OCI-LY7 (cell line): ENCODE results near the gene BICC1.

ENCODE experiments used
- EZH2phosphoT487 ChIP-seq: fragments of 200-600 bp; sonication (generic); IDR thresholded peaks from 2 replicates; pipeline ENCODE4 v1.6.1; 2018; ENCODE audit warnings: low read depth, borderline replicate concordance, mild to moderate bottlenecking, mixed run types, antibody characterized with exemption, low read length, moderate library complexity, mixed read lengths
- TF ChIP-seq, protein P1 (sequence below): fragments of 200-600 bp; sonication (generic); conservative IDR thresholded peaks from 2 replicates; pipeline ENCODE4 v1.5.1; 2014; ENCODE audit warnings: mild to moderate bottlenecking, antibody characterized with exemption, low read length, moderate library complexity, mixed read lengths

DNA sequence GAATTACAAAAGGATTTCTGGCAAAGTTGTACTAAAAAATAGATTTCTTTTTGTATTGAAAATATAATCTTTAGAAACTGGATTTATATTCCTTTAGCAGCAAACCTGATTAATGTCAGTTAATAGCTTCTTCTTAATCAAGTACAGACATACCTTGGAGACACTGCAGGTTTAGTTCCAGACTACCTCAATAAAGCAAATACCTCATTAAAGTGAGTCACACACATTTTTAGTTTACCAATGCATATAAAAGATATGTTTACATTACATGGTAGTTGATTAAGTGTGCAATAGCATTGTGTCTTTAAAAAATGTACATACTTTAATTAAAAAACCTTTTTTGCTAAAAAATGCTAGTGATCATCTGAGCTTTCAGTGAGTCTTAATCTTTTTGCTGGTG, 215.0 kb downstream of the BICC1 start:
- TF ChIP-seq, protein P1, sequence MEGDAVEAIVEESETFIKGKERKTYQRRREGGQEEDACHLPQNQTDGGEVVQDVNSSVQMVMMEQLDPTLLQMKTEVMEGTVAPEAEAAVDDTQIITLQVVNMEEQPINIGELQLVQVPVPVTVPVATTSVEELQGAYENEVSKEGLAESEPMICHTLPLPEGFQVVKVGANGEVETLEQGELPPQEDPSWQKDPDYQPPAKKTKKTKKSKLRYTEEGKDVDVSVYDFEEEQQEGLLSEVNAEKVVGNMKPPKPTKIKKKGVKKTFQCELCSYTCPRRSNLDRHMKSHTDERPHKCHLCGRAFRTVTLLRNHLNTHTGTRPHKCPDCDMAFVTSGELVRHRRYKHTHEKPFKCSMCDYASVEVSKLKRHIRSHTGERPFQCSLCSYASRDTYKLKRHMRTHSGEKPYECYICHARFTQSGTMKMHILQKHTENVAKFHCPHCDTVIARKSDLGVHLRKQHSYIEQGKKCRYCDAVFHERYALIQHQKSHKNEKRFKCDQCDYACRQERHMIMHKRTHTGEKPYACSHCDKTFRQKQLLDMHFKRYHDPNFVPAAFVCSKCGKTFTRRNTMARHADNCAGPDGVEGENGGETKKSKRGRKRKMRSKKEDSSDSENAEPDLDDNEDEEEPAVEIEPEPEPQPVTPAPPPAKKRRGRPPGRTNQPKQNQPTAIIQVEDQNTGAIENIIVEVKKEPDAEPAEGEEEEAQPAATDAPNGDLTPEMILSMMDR: no peak
- no peak for TF ChIP-seq EZH2phosphoT487
